WTC11 (cell line): ENCODE measurements around the gene PICALM. TPM values are rescaled to one million over a fixed set of nuclear protein-coding genes. Genes with fewer than 3 reads are reported as not detected.

ENCODE experiments used
- ATAC-seq: fragments of 200-7000 bp; cut with Tn5 transposase; 2 replicates; pipeline ENCODE4 v1.10.0; 2021; ENCODE audit warnings: mild to moderate bottlenecking, moderate library complexity
- CTCF ChIA-PET: fragments of 300-600 bp; sonication (Branson Sonifier 250); formaldehyde crosslinking; loops from one replicate; lab custom pipeline; 2021; ENCODE audit warnings: antibody characterized with exemption; lab: Charles Lee
- POLR2A ChIA-PET: fragments of 350-600 bp; sonication (Branson Sonifier 250); formaldehyde crosslinking; loops from one replicate; lab custom pipeline; 2021; ENCODE audit warnings: antibody characterized with exemption; lab: Charles Lee
- DNase-seq: peaks from one replicate; pipeline ENCODE4 v3.0.0; 2021; ENCODE audit warnings: low spot score
- H3K27ac Mint-ChIP-seq: 2 replicates; pipeline ENCODE4 v1.8.0; 2021; ENCODE audit warnings: mixed read lengths
- H3K27me3 Mint-ChIP-seq: 2 replicates; pipeline ENCODE4 v1.8.0; 2021; ENCODE audit warnings: low read depth, mild to moderate bottlenecking, moderate library complexity, mixed read lengths
- H3K36me3 Mint-ChIP-seq: 2 replicates; pipeline ENCODE4 v1.8.0; 2021; ENCODE audit warnings: mixed read lengths
- H3K4me1 Mint-ChIP-seq: 2 replicates; pipeline ENCODE4 v1.8.0; 2022; ENCODE audit warnings: mixed read lengths
- H3K4me3 Mint-ChIP-seq: 2 replicates; pipeline ENCODE4 v1.8.0; 2021; ENCODE audit warnings: mild to moderate bottlenecking, moderate library complexity, mixed read lengths
- H3K9me3 Mint-ChIP-seq: 2 replicates; pipeline ENCODE4 v1.8.0; 2021; ENCODE audit warnings: mixed read lengths
- AR ChIP-seq: fragments of 250-450 bp; sonication (Bioruptor Pico); IDR thresholded peaks from 2 replicates; pipeline ENCODE4 v1.9.0; 2021; ENCODE audit warnings: mild to moderate bottlenecking
- ATF2 ChIP-seq: sonication (generic); formaldehyde crosslinking; IDR thresholded peaks from 2 replicates; pipeline ENCODE4 v1.8.1; 2022; ENCODE audit warnings: low read depth, missing genetic modification reagents, borderline replicate concordance
- E2F5 ChIP-seq: sonication (generic); formaldehyde crosslinking; IDR thresholded peaks from 2 replicates; pipeline ENCODE4 v1.8.1; 2022; ENCODE audit warnings: mild to moderate bottlenecking, moderate library complexity, missing genetic modification reagents
- EMX1 ChIP-seq: fragments of 250-450 bp; sonication (Bioruptor Pico); IDR thresholded peaks from 2 replicates; pipeline ENCODE4 v1.8.0; 2021; ENCODE audit warnings: mild to moderate bottlenecking
- FOXJ3 ChIP-seq: sonication (generic); formaldehyde crosslinking; IDR thresholded peaks from 2 replicates; pipeline ENCODE4 v1.9.0; 2021; ENCODE audit warnings: missing genetic modification reagents, mild to moderate bottlenecking, borderline replicate concordance
- GRHL2 ChIP-seq: fragments of 250-450 bp; sonication (Bioruptor Pico); IDR thresholded peaks from 2 replicates; pipeline ENCODE4 v1.8.0; 2022; ENCODE audit warnings: mild to moderate bottlenecking, moderate library complexity; ENCODE audit not compliant: insufficient replicate concordance, severe bottlenecking
- HMGA2 ChIP-seq: fragments of 250-450 bp; sonication (Bioruptor Pico); IDR thresholded peaks from 2 replicates; pipeline ENCODE4 v1.4.0; 2021; ENCODE audit warnings: mild to moderate bottlenecking, moderate library complexity
- IRF2 ChIP-seq: sonication (generic); formaldehyde crosslinking; IDR thresholded peaks from 2 replicates; pipeline ENCODE4 v1.8.0; 2022; ENCODE audit warnings: low read depth, missing genetic modification reagents, borderline replicate concordance
- MXD4 ChIP-seq: fragments of 250-450 bp; sonication (Bioruptor Pico); IDR thresholded peaks from 2 replicates; pipeline ENCODE4 v1.8.0; 2021; ENCODE audit warnings: mild to moderate bottlenecking, moderate library complexity, borderline replicate concordance
- NFE2L1 ChIP-seq: sonication (generic); formaldehyde crosslinking; IDR thresholded peaks from 2 replicates; pipeline ENCODE4 v1.8.1; 2023; ENCODE audit warnings: missing genetic modification reagents
- SOX15 ChIP-seq: fragments of 250-450 bp; sonication (Bioruptor Pico); IDR thresholded peaks from 2 replicates; pipeline ENCODE4 v1.9.0; 2021; ENCODE audit warnings: mild to moderate bottlenecking
- TEAD1 ChIP-seq: sonication (generic); formaldehyde crosslinking; IDR thresholded peaks from 2 replicates; pipeline ENCODE4 v1.8.0; 2022; ENCODE audit warnings: mild to moderate bottlenecking, missing genetic modification reagents
- TEAD4 ChIP-seq: sonication (generic); formaldehyde crosslinking; IDR thresholded peaks from 2 replicates; pipeline ENCODE4 v1.8.0; 2022; ENCODE audit warnings: mild to moderate bottlenecking, missing genetic modification reagents
- ZBTB21 ChIP-seq: sonication (generic); formaldehyde crosslinking; IDR thresholded peaks from 2 replicates; pipeline ENCODE4 v1.8.1; 2023; ENCODE audit warnings: mild to moderate bottlenecking, missing genetic modification reagents, borderline replicate concordance
- ZNF232 ChIP-seq: sonication (generic); formaldehyde crosslinking; IDR thresholded peaks from 2 replicates; pipeline ENCODE4 v1.8.0; 2022; ENCODE audit warnings: mild to moderate bottlenecking, missing genetic modification reagents
- ZNF396 ChIP-seq: fragments of 250-450 bp; sonication (Bioruptor Pico); IDR thresholded peaks from 2 replicates; pipeline ENCODE4 v1.8.0; 2021; ENCODE audit warnings: mild to moderate bottlenecking, moderate library complexity, borderline replicate concordance
- total RNA-seq: library from RNA; stranded (reverse); gene quantifications from 3 replicates; pipeline ENCODE4 v1.2.3, GENCODE V29; 2021
- TF ChIP-seq, protein P1 (sequence below): fragments of 250-450 bp; sonication (Bioruptor Pico); IDR thresholded peaks from 2 replicates; pipeline ENCODE4 v1.9.0; 2021; ENCODE audit warnings: moderate library complexity, mild to moderate bottlenecking, inconsistent platforms, borderline replicate concordance
- TF ChIP-seq, protein P2 (sequence below): fragments of 200-600 bp; IDR thresholded peaks from 2 replicates; pipeline ENCODE4 v1.8.0; 2022; ENCODE audit warnings: antibody characterized with exemption
- TF ChIP-seq, protein P3 (sequence below): sonication (generic); formaldehyde crosslinking; IDR thresholded peaks from 2 replicates; pipeline ENCODE4 v1.8.0; 2022; ENCODE audit warnings: mild to moderate bottlenecking, missing genetic modification reagents

PICALM gene
- total RNA-seq, 1 experiment from 2014 or later = 69.9 TPM

DNA sequence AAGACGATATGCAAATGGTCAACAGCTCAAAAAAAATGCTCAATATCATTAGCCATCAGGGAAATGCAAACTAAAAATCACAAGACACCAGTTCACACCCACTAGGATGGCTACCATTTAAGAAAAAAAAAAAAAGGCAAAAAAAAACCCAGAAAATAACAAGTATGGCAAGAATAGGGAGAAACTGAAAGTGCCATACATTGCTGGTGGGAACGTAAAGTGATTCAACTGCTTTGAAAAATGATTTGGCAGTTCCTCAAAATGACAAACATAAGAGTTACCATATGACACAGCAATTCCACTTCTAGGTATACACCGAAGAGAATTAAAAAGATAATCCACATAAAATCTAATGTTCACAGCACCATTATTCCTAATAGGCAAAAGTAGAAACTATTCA lies 47.5 kb downstream of the PICALM start:
- POLR2A ChIA-PET = no interaction called here
- no peak for TF ChIP-seq GRHL2

GRCh38 chr11:86018249-86018648 lies 50.6 kb downstream of the PICALM start:
- Mint-ChIP-seq H3K36me3 (peaks cover 18% of the 10 kb centered on the region), H3K9me3 (no peaks in the 10 kb centered on the region), H3K27ac (no peak overlapping the region), H3K27me3 (no peaks in the 10 kb centered on the region), H3K4me1 (peaks cover 10% of the 10 kb centered on the region; the same call in 1 of the 2 replicates), H3K4me3 (no peak overlapping the region)
- POLR2A ChIA-PET = no interaction called here
- DNase-seq (no peak), ATAC-seq (no peak)
- TF ChIP-seq ATF2 (CRISPR knock-in tag) = no peak
- TF ChIP-seq ZNF396 = no peak
- TF ChIP-seq EMX1 (CRISPR knock-in tag) = no peak
- TF ChIP-seq NFE2L1 (CRISPR knock-in tag) = no peak
- no peak for TF ChIP-seq SOX15 (CRISPR knock-in tag)
- no peak for TF ChIP-seq E2F5 (CRISPR knock-in tag)
- no peak for TF ChIP-seq TEAD1 (CRISPR knock-in tag)
- no peak for TF ChIP-seq MXD4
- no peak for TF ChIP-seq AR
- no peak for TF ChIP-seq IRF2 (CRISPR knock-in tag)
- TF ChIP-seq, protein P1, sequence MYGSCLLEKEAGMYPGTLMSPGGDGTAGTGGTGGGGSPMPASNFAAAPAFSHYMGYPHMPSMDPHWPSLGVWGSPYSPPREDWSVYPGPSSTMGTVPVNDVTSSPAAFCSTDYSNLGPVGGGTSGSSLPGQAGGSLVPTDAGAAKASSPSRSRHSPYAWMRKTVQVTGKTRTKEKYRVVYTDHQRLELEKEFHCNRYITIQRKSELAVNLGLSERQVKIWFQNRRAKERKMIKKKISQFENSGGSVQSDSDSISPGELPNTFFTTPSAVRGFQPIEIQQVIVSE (CRISPR knock-in tag) = no peak
- TF ChIP-seq, protein P2, sequence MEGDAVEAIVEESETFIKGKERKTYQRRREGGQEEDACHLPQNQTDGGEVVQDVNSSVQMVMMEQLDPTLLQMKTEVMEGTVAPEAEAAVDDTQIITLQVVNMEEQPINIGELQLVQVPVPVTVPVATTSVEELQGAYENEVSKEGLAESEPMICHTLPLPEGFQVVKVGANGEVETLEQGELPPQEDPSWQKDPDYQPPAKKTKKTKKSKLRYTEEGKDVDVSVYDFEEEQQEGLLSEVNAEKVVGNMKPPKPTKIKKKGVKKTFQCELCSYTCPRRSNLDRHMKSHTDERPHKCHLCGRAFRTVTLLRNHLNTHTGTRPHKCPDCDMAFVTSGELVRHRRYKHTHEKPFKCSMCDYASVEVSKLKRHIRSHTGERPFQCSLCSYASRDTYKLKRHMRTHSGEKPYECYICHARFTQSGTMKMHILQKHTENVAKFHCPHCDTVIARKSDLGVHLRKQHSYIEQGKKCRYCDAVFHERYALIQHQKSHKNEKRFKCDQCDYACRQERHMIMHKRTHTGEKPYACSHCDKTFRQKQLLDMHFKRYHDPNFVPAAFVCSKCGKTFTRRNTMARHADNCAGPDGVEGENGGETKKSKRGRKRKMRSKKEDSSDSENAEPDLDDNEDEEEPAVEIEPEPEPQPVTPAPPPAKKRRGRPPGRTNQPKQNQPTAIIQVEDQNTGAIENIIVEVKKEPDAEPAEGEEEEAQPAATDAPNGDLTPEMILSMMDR = no peak
- TF ChIP-seq TEAD4 (CRISPR knock-in tag) = no peak
- TF ChIP-seq ZBTB21 (CRISPR knock-in tag) = no peak
- TF ChIP-seq, protein P3, sequence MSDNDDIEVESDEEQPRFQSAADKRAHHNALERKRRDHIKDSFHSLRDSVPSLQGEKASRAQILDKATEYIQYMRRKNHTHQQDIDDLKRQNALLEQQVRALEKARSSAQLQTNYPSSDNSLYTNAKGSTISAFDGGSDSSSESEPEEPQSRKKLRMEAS = no peak
- TF ChIP-seq FOXJ3 = no peak
- TF ChIP-seq ZNF232 (CRISPR knock-in tag) = no peak
- no peak for TF ChIP-seq HMGA2 (CRISPR knock-in tag)
- CTCF ChIA-PET = interaction anchor here (0.8 to 3.4 kb wide), 3 partner anchors 24 to 164 kb away, joined by 3 to 13 read pairs (median 4); no protein-coding TSS in a partner anchor

More for the DNA sequence above, 47.5 kb downstream of the PICALM start:
- ATAC-seq (no peak), DNase-seq (no peak)
- H3K27me3 Mint-ChIP-seq = no peaks in the 10 kb centered on the region
- no peak overlapping the region for H3K27ac Mint-ChIP-seq
- CTCF ChIA-PET = no interaction called here
- H3K4me1 Mint-ChIP-seq = peaks cover 10% of the 10 kb centered on the region; the same call in 1 of the 2 replicates
- H3K4me3 Mint-ChIP-seq = no peak overlapping the region
- H3K9me3 Mint-ChIP-seq = no peaks in the 10 kb centered on the region
- H3K36me3 Mint-ChIP-seq = peaks cover 23% of the 10 kb centered on the region
